Muscle of arm (tissue), 14 donors: Measurements from ENCODE around the gene ZYX. TPM values are rescaled to one million over a fixed set of nuclear protein-coding genes. Genes with fewer than 3 reads are reported as not detected.
A peak's percentile ranks its signal among the peaks of the same experiment; 100 is the strongest.

ENCODE experiments used
- DNase-seq: peaks from one replicate; pipeline ENCODE4 v3.0.0-alpha.2; 2013
- long read RNA-seq, 11 donors: transcript quantifications; one replicate each; lab custom pipeline, GENCODE V29; 2026
- polyA plus RNA-seq, 12 donors: library from polyadenylated mRNA; unstranded; fragments of 120-200 nt; gene quantifications; one replicate each; pipeline ENCODE4 v1.2.1, GENCODE V29; 2013; ENCODE audit not compliant: insufficient read length in 12 of 12

The ZYX gene, protein sequence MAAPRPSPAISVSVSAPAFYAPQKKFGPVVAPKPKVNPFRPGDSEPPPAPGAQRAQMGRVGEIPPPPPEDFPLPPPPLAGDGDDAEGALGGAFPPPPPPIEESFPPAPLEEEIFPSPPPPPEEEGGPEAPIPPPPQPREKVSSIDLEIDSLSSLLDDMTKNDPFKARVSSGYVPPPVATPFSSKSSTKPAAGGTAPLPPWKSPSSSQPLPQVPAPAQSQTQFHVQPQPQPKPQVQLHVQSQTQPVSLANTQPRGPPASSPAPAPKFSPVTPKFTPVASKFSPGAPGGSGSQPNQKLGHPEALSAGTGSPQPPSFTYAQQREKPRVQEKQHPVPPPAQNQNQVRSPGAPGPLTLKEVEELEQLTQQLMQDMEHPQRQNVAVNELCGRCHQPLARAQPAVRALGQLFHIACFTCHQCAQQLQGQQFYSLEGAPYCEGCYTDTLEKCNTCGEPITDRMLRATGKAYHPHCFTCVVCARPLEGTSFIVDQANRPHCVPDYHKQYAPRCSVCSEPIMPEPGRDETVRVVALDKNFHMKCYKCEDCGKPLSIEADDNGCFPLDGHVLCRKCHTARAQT
- polyA plus RNA-seq, result 100 to 1,000 TPM in 11 of 12 donors, not detected in 1; 151 to 656 (median 188) TPM
- long read RNA-seq, donor 1, transcript ZYX-201 (10 exons, 2,493 nt), result major isoform, 8 of 102 reads
- long read RNA-seq, donor 1, partial matches to known transcripts, result 50 of 102 reads
- long read RNA-seq, donor 1, other reads (novel, unspliced or antisense), result 42 of 102 reads
- long read RNA-seq, donor 2, transcript ZYX-201 (10 exons, 2,493 nt), result major isoform, 7 of 176 reads
- long read RNA-seq, donor 2, partial matches to known transcripts, result 155 of 176 reads
- long read RNA-seq, donor 2, other reads (novel, unspliced or antisense), result 14 of 176 reads
- long read RNA-seq, donor 3, transcript ZYX-201 (10 exons, 2,493 nt), result major isoform, 6 of 68 reads
- long read RNA-seq, donor 3, partial matches to known transcripts, result 61 of 68 reads
- long read RNA-seq, donor 3, other reads (novel, unspliced or antisense), result 0 of 68 reads
- long read RNA-seq, donor 4, transcript ZYX-201 (10 exons, 2,493 nt), result major isoform, 6 of 55 reads
- long read RNA-seq, donor 4, partial matches to known transcripts, result 30 of 55 reads
- long read RNA-seq, donor 4, other reads (novel, unspliced or antisense), result 19 of 55 reads
- long read RNA-seq, donor 5, transcript ZYX-201 (10 exons, 2,493 nt), result major isoform, 23 of 146 reads
- long read RNA-seq, donor 5, partial matches to known transcripts, result 97 of 146 reads
- long read RNA-seq, donor 5, other reads (novel, unspliced or antisense), result 26 of 146 reads
- long read RNA-seq, donor 6, transcript ZYX-201 (10 exons, 2,493 nt), result major isoform, 8 of 78 reads
- long read RNA-seq, donor 6, partial matches to known transcripts, result 64 of 78 reads
- long read RNA-seq, donor 6, other reads (novel, unspliced or antisense), result 6 of 78 reads
- long read RNA-seq, donor 7, transcript ZYX-201 (10 exons, 2,493 nt), result major isoform, 7 of 63 reads
- long read RNA-seq, donor 7, partial matches to known transcripts, result 36 of 63 reads
- long read RNA-seq, donor 7, other reads (novel, unspliced or antisense), result 20 of 63 reads
- long read RNA-seq, donor 8, transcript ZYX-201 (10 exons, 2,493 nt), result major isoform, 12 of 161 reads
- long read RNA-seq, donor 8, partial matches to known transcripts, result 93 of 161 reads
- long read RNA-seq, donor 8, other reads (novel, unspliced or antisense), result 55 of 161 reads
- long read RNA-seq, donor 9, transcript ZYX-201 (10 exons, 2,493 nt), result major isoform, 6 of 55 reads
- long read RNA-seq, donor 9, partial matches to known transcripts, result 30 of 55 reads
- long read RNA-seq, donor 9, other reads (novel, unspliced or antisense), result 18 of 55 reads
- long read RNA-seq, donor 10, transcript ZYX-201 (10 exons, 2,493 nt), result major isoform, 19 of 106 reads
- long read RNA-seq, donor 10, partial matches to known transcripts, result 50 of 106 reads
- long read RNA-seq, donor 10, other reads (novel, unspliced or antisense), result 36 of 106 reads
- long read RNA-seq, donor 11, transcript ZYX-201 (10 exons, 2,493 nt), result major isoform, 12 of 107 reads
- long read RNA-seq, donor 11, partial matches to known transcripts, result 80 of 107 reads
- long read RNA-seq, donor 11, other reads (novel, unspliced or antisense), result 14 of 107 reads

DNA sequence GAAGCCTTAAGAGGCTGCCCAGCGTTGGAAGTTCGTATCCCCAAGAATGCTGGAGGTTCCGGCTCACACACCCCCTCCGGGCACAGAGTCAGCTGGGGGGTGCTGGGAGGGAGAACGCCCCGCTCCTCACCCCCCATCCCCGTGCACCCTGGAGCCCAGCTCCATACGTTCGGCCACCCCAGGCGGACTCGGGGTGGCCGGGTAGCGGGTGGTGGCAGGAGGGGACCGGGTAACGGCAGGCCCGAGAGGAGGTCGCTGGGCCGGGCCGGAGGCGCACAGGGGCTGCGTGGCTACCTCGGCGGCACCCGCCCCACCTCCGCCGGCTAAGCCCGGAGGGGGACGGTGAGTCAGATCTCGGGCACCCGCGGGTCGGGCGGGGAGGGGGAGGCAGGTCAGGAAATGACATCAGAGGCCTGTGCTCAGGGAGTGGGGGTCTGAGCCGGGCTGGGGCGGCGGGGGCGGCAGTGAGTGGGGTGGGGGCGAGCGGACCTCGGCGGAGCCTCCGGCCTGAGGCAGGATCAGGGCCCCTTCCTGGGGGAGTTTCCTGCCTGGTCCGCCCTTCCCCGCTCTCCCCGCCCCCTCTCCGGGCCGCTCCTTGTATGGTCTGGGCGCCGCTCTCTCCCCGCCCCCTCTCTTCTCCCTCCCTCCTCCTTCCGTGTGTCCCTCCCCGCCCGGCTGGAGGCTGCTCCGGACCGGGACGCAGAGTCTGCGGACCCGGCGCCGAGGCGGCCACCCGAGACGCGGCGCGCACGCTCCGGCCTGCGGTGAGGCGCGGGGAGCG lies at the start of gene ZYX:
Gene ZYX (plus strand): TSS at position 700 of the 781 bp plus-strand sequence. CDS start 227 bp downstream, outside the sequence.
- DNase-seq, result peak; percentile 96

DNA sequence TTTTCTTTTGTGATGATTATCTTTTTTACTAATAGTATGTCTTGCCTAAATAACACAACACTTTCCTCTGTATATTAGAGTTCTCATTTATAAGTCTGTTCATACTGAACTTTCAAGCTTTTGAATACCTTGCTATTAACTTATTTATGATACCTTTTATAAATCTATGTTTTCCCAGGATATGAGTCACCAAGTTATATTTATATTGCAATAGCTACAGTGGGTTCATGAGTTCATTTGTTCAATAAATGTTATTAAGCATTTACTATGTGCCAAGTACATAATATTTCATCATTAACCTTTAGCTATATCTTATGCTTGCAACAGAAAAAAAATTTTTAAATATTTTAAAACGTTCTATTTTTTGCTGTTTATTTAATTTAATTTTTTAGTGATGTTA lies 46.9 kb upstream of the ZYX start:
- DNase-seq, result no peak

DNA sequence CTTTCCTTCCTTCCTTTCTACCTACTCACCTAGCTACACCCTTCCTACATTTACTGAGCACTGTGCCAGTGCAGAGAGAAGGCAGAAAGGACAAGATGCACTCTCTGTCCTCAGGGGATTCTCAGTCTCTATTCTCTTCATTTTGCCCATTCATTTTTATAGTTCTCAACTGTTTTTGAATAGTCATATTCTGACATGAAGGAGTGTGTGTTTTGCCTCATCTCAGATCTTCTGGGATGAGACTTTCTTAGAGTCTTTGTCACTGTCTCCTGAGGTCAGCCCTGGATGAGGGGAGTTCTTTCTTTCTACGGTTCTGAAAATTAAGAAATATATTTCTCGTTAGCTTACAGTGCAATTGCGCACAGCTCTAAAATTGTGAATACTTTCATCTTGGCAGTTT lies 43.9 kb upstream of the ZYX start:
- DNase-seq, result no peak

GRCh38 chr7:143341842-143342241 lies 39.3 kb upstream of the ZYX start:
- no peak for DNase-seq

DNA sequence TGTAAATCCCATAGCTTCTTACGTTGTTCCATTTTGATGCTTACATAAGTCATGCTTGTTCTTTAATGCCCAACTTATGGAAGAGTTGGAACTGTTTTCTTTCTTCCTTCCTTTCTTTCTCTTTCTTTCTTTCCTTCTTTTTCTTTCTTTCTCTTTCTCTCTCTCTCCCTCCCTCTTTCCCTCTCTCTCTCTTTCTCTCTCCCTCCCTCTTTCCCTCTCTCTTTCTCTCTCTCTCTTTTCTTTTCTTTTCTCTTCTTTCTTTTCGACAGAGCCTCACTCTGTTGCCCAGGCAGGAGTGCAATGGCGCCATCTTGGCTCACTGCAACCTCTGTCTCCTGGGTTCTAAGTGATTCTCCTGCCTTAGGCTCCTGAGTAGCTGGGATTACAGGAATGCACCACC lies 37.5 kb upstream of the ZYX start:
- no peak for DNase-seq

GRCh38 chr7:143345428-143345900 lies 35.7 kb upstream of the ZYX start:
- DNase-seq, result no peak

GRCh38 chr7:143346018-143346417 lies 35.1 kb upstream of the ZYX start:
- DNase-seq, result no peak

GRCh38 chr7:143347950-143348349 lies 33.2 kb upstream of the ZYX start:
- no peak for DNase-seq

DNA sequence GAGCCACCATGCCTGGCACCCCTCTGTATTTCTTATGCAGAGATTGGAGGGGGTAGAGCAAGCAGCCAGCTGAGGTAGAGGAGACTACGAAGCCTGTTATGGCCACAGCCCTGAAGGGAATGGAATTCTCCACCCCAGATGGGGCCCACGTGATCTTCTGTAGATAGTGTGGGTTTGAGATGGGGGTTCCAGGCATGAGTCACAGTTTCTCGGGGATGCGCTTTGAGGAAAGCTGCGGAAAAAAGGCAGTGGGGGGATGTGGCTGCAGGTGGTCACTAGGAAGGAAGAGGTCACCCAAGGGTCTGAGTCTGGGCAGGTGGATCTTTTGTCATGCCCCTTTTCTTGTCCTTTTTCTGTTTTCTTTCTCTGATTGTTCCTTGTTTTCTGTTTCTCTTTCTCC lies 30.1 kb upstream of the ZYX start:
- no peak for DNase-seq

- no peak for DNase-seq
Measured at GRCh38 chr7:143351574-143351973, 29.6 kb upstream of the ZYX start.

- no peak for DNase-seq
Measured at GRCh38 chr7:143352531-143353002, 28.6 kb upstream of the ZYX start.

- no peak for DNase-seq
Measured at GRCh38 chr7:143354376-143354775, 26.8 kb upstream of the ZYX start.

GRCh38 chr7:143354965-143355364 lies 26.2 kb upstream of the ZYX start:
- DNase-seq, result no peak

GRCh38 chr7:143355450-143356385 lies 25.4 kb upstream of the ZYX start:
- no peak for DNase-seq

- DNase-seq, result no peak
Measured at GRCh38 chr7:143356414-143357050, 24.6 kb upstream of the ZYX start.

GRCh38 chr7:143358626-143359025 lies 22.5 kb upstream of the ZYX start:
- no peak for DNase-seq

DNA sequence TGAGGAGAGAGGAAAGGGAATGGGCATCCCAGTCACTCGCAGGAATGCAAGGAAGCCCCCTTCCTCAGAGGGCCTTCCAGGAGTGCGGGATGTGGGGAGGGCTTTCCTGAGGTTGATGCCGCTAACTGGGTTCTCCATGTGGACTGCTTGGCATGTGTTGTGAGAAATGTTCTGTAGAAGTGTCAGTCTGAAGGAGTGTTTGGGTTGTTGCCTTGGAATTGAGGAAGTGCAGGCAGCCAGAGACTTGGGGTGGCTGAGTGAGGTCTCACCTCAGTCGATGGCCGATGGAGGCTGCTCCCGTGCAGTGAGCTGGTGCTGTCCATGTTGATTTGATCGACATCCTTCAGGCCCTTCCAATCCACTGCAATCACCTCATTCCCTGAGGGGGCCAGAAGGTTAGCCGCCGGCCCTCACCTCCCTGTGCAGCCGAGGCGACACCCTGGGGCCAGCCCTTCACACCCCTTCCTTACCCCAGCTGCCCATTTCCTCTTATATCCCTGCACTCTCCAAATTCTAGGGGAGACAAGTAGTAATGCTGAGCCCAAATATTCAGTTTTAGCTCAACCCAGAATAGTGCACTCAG lies 21.3 kb upstream of the ZYX start:
- no peak for DNase-seq
